ENCODE data around the gene FAM237B. TPM values are rescaled to one million over a fixed set of nuclear protein-coding genes. Genes with fewer than 3 reads are reported as not detected.

FAM237B gene
- total and polyA plus RNA-seq, 4 donors = not detected

GRCh38 chr7:90269163-90269562, 51.9 kb downstream of the FAM237B start:
- no peak for DNase-seq (ENCODE audit: low spot score)
- no peak overlapping the region for H3K9ac ChIP-seq (ENCODE audit: low read depth in 1 of 2, low read length in 2 of 2)
- H3K4me3 ChIP-seq (ENCODE audit: low read depth in 1 of 3, low read length in 3 of 3) = no peak overlapping the region
- H3K4me1 ChIP-seq (ENCODE audit: control insufficient read depth in 4 of 4, insufficient read depth in 4 of 4, low read length in 3 of 4) = peaks cover 7 to 75% (median 35%) of the 10 kb centered on the region in 4 donors
- TF ChIP-seq MAX (IDR thresholded peaks at IDR 0.05) (no peak), FOXA1 (IDR thresholded peaks at IDR 0.05) (no peak), ZBTB33 (IDR thresholded peaks at IDR 0.05) (no peak), GABPA (IDR thresholded peaks at IDR 0.05 in 1 of 2, conservative IDR thresholded peaks at IDR 0.05 in 1 of 2) (no peak), YY1 (IDR thresholded peaks at IDR 0.05) (no peak), RAD21 (IDR thresholded peaks at IDR 0.05) (no peak), JUND (IDR thresholded peaks at IDR 0.05) (no peak)
- H3K9me3 ChIP-seq (ENCODE audit: control insufficient read depth in 4 of 4, low read length in 3 of 4) = no peaks in the 10 kb centered on the region
- H3K36me3 ChIP-seq (ENCODE audit: control insufficient read depth in 4 of 4, insufficient read depth in 3 of 4, low read depth in 1 of 4, low read length in 3 of 4) = no peaks in the 10 kb centered on the region
- H3K27ac ChIP-seq (ENCODE audit: low read depth in 1 of 2, low read length in 2 of 2) = peak overlapping the region; percentile 50 to 68
- WGBS = 27% methylated on average over 1 of the region's 1 CpG
- no peaks in the 10 kb centered on the region for H3K27me3 ChIP-seq (ENCODE audit: control insufficient read depth in 4 of 4, insufficient read depth in 4 of 4, low read length in 3 of 4)

- peak overlapping the region; percentile 28 to 69 for H3K9ac ChIP-seq (ENCODE audit: low read depth in 1 of 2, low read length in 2 of 2)
- WGBS = 25% methylated on average over 5 of the region's 5 CpGs
- H3K4me3 ChIP-seq (ENCODE audit: low read depth in 1 of 3, low read length in 3 of 3) = peak overlapping the region in 2 of 3 donors; percentile 30 to 52
- H3K9me3 ChIP-seq (ENCODE audit: control insufficient read depth in 4 of 4, low read length in 3 of 4) = no peaks in the 10 kb centered on the region
- no peaks in the 10 kb centered on the region for H3K27me3 ChIP-seq (ENCODE audit: control insufficient read depth in 4 of 4, insufficient read depth in 4 of 4, low read length in 3 of 4)
- no peak for DNase-seq (ENCODE audit: low spot score)
- TF ChIP-seq CTCF (IDR thresholded peaks at IDR 0.05; ENCODE audit: low read depth, low read length, missing input control) (no peak), RXRA (IDR thresholded peaks at IDR 0.05) (peak; percentile 29 to 33), REST (IDR thresholded peaks at IDR 0.05) (no peak), GABPA (IDR thresholded peaks at IDR 0.05 in 1 of 2, conservative IDR thresholded peaks at IDR 0.05 in 1 of 2) (no peak), JUND (IDR thresholded peaks at IDR 0.05) (no peak), YY1 (IDR thresholded peaks at IDR 0.05) (no peak), SP1 (IDR thresholded peaks at IDR 0.05) (peak; percentile 74), HNF4A (conservative IDR thresholded peaks at IDR 0.05) (peak; percentile 75 to 84), FOXA1 (IDR thresholded peaks at IDR 0.05) (no peak), FOXA2 (IDR thresholded peaks at IDR 0.05) (no peak), RAD21 (IDR thresholded peaks at IDR 0.05) (peak; percentile 6 to 28), HNF4G (IDR thresholded peaks at IDR 0.05) (peak; percentile 52), ZBTB33 (IDR thresholded peaks at IDR 0.05) (no peak), TAF1 (conservative IDR thresholded peaks at IDR 0.05) (no peak), ATF3 (IDR thresholded peaks at IDR 0.05) (no peak), EGR1 (IDR thresholded peaks at IDR 0.05; ENCODE audit: low read depth in 2 of 2) (no peak), MAX (IDR thresholded peaks at IDR 0.05) (no peak), NR2F2 (IDR thresholded peaks at IDR 0.05) (no peak)
- H3K27ac ChIP-seq (ENCODE audit: low read depth in 1 of 2, low read length in 2 of 2) = peak overlapping the region; percentile 85 to 94
- H3K36me3 ChIP-seq (ENCODE audit: control insufficient read depth in 4 of 4, insufficient read depth in 3 of 4, low read depth in 1 of 4, low read length in 3 of 4) = no peaks in the 10 kb centered on the region
- H3K4me1 ChIP-seq (ENCODE audit: control insufficient read depth in 4 of 4, insufficient read depth in 4 of 4, low read length in 3 of 4) = peaks cover 7 to 68% (median 35%) of the 10 kb centered on the region in 4 donors
These were observed 53.7 kb downstream of the FAM237B start for GRCh38 chr7:90267263-90267858.

Measured in liver (tissue), 9 donors.